NCI-H2029 (cell line): Measurements from ENCODE around the gene PTTG1IP.
"Not testable (repeated sequence)": the region's sequence is repeated elsewhere in the genome, so short reads cannot be mapped to it uniquely, and the experiment has no call there.

Experiments
- DNase-seq: peaks from one replicate; lab custom pipeline; 2025; lab: John Stamatoyannopoulos, UW

The PTTG1IP gene, protein sequence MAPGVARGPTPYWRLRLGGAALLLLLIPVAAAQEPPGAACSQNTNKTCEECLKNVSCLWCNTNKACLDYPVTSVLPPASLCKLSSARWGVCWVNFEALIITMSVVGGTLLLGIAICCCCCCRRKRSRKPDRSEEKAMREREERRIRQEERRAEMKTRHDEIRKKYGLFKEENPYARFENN

DNA sequence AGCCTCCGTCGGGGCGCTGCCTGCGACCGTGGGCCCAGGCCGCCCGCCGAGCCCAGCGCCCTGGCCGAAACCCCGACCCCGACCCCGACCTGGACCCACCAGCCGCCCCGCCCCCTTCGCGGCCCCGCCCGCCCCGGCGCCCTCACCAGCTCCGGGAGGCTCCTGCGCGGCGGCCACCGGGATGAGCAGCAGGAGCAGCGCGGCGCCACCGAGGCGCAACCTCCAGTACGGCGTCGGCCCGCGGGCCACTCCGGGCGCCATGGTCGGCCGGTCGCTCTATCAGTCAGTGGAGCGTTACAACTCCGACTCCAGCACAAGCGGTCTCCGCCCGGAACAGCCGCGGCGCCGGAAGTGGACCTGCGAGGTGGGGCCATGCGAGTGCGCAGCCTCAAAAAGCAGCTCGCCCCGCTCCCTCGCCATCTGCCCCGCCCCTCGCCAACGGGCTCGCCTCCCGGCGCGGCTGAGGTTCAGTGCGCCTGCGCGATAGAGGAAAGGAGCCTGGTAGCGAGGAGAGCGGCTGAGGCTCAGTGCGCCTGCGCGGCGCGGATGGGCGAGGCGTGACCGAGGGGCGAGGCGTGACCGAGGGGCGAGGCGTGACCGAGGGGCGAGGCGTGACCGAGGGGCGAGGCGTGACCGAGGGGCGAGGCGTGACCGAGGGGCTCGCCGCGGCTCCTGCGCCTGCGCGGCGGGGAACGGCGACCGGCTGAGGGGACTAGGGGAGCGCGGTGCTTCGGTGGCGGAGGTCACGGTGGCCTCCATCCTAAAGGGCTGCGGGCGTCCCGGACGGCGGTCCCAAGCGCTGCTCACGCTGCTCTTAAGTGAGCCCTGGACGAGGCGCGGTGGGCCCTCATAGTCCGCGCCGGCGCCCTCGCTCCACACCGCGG lies at the start of gene PTTG1IP:
Gene PTTG1IP, minus strand, starts transcription at position 335 of the 884 bp plus-strand sequence. Its CDS starts 74 bp downstream, at position 261.
- DNase-seq, result peak; percentile 98

DNA sequence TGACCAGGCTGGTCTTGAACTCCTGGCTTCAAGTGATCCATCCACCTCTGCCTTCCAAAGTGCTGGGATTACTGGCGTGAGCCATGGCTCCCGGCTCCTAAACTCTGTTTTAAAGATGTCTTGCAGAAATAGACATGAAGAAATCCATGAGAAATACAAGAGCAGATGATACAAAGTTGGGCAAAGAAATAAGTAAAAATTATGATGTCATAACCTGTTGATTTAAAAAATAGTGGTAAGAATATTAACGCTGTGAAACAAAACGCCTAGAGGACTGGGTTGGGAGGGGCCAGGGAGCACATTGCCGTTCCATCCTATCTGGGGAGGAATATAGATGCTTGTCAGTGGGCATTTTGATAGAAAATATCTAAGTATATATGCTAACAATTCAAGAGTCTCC lies 48.4 kb upstream of the PTTG1IP start:
- DNase-seq, result no peak

DNA sequence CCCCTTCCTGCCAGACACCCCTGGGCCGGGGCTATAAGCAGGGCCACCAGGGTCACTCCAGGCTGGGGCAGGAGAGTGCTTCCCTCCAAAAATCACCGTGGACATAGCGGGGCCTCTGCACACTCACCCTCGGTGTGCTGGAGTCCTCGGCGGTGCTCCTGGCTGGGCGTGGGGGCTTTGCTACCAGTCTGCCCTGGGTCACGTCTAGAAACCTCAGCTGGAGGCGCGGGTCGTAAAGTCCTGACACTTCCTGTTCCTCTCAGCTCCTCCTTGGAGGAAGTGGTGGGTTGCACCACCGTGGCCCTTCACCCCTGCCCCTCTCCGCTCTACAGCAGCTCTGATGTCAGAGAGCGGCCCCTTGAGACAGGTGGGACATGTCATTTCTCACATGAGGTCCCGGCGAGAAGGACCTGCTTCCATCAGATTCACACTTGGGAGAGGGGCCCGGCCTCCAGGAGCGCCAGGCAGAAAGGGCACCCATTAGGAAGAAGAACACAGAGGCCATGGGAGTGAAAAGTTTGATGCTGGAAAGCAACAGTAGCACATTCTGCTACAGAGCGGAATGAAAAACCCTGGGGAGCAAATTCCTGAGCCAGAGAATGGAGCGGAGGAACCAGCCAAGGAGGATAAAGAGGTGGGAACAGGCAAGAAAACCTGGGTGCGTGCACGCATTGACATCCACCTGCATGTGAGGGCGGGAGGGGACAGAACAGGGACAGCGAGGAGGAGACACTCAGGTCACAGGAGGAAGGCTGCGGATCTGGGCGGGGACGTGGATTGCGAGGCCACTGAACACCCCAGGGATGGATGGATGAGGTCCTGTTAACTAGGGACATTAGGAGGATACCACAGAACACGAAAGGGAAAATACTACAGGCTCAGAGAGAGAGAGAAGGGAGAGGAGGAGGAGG lies 47.5 kb upstream of the PTTG1IP start, which contains the start of gene ITGB2:
Gene ITGB2, minus strand, starts transcription at position 206 of the 911 bp plus-strand sequence. CDS start 10,117 bp downstream, outside the sequence.
- no peak for DNase-seq

DNA sequence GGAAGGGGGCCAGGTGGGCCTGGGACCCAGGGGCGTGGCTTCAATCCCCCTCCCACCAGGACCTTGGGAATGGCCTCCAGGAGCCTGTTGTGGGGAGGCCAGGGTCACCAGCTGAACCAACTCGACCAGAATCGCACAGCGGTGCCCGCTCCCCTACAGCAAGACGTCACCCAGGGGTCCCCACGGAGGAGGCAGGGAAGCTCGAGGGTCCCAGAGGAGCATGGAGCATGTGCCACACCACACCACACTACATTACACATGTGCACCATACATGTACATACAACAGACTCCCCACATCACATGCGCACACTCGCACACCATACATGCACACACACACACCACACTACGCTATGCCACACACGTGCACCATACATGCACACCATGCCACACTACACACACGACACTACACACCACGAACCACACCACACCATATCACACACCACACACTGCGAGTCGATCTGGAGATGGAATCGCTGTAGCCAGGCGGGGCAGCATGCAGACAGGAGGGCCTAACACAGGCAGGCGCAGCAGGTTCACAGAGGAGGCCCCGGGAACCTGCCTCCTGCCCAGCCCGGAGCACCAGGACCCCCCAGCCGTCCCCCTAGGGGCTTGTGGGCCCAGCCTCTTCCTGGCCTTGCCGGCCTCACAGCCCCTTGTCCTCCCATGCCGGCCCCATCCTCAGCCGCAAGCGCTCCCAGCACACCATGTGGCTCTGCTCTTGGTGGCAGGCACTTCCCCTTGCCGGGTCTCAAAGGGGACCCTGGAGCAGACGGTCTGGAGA lies 46.6 kb upstream of the PTTG1IP start:
- DNase-seq, result no peak

DNA sequence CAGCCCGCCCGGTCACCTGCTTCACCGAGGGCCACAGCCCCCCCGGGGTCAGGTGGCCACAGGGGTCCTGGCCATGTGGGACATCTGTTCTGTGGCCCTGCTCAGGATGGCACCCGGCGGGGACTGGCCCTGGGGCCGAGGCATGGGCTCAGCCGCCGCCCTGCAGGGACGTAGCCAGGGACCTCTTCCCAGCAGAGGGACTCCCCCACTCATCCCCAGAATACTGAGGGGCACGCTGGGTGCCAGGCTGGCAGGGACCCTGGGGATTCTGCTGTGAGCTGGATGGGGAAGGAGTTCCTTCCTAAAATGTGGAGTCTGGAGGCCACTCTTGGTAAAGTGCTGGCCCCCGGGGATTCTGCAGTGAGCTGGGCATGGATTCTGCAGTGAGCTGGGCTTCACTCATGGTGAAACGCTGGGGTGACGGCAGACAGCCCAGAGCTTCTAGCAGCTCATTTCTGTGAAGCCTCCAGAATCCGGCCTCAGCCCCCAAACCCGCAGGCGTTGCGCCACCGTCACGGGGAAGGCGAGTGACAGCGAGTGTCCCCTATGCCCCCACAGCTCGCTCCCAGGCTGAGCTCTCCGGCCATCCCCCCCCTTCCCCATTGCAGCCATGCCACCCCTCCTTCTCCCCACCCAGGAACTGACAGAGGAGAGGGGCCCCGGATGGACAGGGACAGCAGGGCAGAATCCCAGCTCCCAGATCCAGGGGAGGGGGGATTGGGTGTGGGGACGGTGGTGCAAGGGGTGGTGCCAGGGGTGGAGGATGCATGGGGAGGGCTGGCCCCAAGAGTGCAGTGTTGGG lies 45.8 kb upstream of the PTTG1IP start:
- DNase-seq, result no peak

DNA sequence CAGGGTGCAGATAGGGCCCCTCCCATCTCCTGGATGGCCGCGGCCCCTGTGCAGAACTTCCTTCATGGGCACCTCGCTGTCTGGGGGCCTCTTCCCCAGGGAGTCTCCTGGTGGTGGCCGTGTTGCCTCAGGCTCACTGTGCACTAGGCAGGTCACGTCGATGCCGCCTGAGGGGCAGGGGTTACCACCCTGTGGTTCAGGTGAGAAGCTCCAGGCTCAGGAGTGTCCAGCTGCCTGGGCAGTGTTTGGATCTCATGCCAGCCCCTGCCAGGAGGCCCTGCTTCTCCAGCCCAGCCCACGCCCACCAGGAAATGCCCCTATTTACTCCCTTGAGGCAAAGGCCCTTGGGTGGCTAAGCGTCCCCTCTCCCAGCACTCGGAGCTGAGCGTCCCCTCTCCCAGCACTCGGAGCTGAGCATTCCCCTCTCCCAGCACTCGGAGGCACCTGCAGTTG lies 45.1 kb upstream of the PTTG1IP start:
- no peak for DNase-seq

DNA sequence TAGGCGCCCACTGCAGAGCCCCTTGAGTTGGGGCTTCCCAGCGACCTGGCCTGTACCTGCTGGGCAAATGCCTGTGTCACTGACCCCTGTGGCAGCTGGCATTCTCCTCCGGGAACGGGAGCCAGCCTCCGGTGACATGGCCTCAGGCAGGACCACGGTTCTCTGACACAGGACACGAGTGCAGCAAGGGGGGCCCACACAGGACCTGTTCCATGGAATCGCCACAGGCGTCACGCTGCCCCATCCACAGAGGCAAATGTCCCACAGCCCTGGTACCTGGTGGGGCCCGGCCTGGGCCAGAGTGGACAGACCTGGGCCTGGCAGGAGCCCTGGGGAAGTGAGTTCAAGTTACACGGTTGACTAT lies 44.6 kb upstream of the PTTG1IP start:
- no peak for DNase-seq

DNA sequence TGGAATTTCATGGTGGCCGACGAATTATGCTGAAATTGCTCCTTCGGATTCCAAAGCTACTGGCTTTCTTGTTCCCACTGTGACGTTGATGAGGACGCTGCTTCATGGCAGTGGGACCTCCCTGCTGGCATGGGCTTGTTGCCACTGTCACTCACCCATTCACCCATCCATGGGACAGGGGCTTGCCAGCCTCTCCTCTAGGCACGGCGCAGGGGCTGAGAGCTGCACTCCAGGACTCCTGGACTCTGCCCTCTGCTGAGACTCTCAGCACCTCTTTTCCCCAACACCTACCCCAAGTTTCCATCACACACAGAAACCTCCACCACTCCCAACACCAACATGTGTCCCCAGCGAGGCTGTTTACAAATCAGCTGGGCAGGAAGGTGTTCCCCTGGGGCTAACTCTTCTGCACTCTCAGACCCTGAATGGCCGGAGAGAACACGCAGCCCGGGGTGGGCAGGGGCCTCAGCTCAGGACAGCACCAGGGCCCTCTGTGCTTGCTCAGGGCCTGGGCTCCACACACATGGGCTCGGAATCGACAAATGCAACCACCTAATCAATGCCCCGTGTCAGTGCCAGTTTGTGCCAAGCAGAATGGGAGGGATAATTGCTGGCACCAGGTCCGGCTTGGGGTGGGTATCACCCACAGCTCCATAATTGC lies 44.1 kb upstream of the PTTG1IP start:
- DNase-seq, result no peak

DNA sequence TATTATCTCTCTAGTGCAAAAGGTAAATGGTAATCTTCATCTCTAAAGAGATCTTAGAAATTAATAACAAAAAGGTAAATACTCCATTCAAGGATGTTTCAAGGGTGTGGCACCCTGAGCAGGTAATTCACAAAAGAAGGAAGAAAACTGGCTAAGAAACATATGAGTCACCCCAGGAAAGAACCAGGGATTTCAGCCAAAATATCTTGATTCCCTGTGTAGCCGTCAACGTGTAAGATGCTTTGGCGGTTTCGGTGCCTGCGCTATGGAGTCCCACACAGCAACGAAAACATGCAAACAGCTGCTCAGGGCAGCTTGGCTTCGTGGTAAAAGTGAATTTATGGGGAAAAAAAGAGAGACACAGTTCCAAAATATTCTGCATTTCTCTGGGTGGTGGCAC lies 43.5 kb upstream of the PTTG1IP start:
- DNase-seq, result no peak

DNA sequence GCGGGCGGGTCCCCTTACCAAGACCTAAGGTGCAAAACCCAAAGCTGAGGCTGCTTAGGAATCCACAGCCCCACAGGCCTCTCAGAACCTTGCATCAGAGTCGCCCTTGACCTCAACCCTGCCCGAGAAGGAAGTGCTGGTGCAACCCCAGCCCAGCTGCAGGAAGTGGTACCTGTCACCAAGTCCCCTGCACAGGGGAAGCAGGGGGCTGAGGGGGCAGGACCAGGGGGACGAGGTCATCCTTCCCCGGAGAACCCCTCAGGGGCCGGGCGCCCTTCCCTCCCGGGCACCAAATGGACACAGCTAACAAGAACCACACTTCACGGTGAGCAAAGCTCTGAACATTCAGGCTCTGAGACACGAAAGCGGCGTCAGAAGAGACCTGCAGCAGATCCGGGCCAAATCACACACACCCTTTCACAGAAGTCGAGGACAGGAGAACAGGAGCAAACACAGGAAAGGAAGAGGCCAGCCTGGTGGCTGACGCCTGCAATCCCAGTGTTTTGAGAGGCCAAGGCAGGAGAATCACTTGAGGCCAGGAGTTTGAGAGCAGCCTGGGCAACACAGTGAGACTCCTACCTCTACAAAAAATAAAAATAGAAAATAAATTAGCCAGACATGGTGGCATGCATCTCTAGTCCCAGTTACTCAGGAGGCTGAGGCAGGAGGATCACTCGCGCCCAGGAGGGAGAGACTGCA lies 40.8 kb upstream of the PTTG1IP start:
- no peak for DNase-seq

DNA sequence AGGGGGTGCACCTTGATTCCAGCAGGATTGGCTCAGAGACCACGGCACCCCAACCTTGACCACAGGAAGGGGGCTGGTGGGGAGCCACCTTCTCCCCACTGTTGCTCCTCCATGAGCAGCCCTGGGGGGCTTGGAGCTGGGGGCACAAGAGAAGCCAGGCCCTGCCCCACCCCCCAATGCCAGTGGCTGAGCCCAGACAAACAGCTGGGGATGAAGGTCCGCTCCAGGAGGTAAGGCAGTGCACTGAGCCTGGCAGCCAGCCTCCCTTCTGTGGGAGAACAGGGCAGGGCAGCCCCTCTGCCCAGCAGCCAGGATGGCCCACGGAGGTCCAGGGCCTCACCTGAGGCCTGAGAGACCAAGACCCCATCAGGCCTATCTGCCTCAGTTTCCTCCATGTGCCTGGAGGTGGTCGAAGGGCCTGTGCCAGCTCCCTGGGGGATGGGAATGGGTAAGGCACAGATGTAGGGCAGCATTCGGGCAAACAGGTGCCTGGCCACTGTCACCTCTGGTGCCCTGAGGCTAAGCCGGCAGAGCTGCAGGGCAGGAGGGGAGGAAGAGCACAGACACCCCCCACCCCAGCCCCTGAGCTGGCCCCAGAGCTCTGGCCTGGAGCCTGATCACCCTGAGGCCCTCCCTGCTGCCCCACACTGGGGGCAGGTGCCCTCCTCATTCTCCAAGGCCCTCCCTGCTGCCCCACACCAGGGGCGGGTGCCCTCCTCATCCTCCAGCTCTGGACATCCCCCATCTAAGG lies 40.1 kb upstream of the PTTG1IP start:
- no peak for DNase-seq

DNA sequence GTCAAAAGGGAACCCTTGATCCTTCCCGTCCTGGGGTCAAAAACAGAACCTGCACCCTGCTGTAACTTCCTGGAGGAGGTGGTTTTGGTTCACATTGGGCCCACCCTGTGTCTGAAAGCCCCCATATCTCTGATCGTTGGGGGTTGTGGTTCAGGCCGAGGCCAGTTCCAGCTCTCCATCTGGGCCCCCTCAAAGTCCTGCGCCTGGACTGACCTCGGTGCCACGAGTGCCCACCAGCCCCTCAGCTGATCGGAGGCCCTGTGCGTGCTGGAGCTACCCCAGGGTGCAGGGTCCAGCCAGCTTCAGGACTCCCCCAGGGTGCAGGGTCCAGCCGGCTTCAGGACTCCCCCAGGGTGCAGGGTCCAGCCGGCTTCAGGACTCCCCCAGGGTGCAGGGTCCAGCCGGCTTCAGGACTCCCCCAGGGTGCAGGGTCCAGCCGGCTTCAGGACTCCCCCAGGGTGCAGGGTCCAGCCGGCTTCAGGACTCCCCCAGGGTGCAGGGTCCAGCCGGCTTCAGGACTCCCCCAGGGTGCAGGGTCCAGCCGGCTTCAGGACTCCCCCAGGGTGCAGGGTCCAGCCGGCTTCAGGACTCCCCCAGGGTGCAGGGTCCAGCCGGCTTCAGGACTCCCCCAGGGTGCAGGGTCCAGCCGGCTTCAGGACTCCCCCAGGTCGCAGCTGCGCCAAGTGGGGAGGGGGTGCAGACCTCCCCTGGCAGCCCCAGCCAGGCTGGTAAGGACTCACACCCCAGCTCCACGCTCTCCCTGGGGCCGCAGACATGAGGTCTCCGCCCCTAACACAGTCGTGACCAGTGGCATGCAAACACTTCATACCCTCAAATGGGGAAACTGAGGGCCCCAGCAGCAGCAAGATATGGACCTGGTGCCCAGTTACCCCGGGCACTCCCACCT lies 39.3 kb upstream of the PTTG1IP start:
- DNase-seq, result not testable (repeated sequence)

DNA sequence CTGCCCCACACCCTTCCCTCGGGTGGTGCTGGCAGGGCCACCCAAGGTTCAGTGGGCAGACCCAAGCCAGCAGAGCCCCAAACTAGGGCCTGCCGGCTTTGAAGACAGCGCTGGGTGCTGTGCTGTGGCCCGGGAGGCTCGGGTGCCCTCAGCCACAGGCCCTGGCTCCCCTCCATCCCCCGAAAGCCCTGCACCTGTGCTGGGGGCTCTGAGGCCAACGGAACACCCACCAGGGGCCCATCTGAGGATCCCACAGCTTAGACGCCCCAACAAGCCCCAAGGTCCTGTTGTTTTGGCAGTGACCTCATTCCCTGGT lies 38.6 kb upstream of the PTTG1IP start:
- no peak for DNase-seq

DNA sequence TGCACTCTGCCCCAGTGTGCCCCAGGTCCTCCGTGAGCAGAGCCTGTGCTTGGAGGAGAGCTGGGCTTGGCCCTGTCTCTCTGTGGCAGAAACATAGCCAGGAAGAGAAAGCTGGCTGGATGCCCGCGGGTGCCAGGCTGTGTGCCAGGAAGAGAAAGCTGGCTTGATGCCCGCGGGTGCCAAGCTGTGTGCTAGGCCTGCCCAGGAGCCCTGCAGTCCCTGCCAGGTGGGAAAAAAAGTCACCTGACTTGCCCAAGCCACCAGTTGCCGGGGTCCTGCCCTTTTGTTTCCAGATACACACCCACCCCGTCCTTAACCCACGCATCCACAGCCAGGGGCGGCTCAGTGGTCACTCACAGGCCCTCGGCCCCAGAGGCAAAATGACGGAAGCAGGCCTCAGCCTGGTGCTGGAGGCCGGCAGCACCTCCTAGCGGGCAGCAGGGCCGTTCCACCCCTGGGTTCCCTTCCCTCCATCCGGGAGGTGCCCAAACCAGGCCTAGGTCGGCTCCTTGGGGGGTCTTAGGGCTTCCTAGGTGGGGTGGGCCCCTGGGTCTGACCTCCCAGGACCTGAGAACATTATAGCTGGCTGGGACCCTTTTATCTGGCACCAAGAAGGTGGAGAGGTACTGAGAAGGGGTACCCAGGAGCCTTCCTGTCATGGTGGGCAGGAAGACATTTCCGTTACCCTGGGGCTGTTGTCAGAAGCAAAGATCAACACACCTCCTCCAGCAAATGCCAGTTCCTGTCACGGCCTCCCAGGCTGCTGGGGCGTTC lies 38.1 kb upstream of the PTTG1IP start:
- DNase-seq, result peak; percentile 76

DNA sequence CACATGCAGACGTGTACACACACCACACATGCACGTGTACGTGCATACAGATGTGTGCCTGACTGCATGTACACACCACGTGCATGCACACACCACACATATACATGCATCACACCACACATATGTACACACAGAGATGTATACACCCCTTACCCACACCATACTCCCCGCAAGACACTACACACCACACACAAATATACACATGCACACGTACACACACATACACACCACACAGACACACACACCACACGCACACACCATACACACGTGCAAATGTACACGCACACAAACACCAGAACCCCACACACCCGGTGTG lies 37.5 kb upstream of the PTTG1IP start:
- DNase-seq, result no peak

DNA sequence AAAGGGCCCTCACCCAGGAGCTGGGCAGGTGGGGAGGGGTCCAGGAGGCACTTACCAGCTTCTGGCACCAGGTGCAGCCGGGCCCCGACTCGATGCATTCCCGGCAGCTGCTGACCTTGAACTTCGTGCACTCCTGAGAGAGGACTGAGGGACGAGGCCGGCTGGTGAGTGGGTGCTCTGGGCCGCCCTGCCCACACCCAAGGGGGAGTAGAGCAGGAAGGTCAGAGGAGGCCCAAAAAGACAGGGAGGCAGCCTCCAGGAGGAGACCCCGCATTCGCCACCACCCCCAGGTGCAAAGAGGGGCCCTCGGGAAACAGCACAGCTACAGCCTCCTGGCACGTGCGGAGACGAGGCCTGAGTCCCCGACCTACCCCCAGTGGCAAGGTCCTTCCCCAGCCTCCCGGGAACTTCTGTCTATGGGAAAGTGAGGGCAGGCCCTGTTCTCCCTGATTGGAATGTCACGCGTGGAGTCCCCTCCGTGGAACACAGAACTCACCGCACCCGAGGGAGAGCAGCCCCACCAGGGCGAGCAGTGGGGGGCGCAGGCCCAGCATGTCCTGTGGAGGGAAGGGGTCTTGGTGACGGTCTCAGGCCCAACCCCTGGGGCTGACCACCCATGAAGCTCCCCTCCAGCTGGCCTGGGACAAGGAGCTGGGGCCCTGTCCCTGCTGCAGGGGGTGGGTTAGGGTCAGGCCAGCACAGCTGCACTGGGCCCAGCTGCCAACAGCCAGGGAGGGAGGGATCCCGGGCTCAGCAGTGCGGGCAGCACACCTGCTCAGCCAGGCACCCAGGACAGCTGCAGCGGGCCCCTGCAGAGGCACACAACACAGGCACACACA lies 37.0 kb upstream of the PTTG1IP start:
- DNase-seq, result no peak
